T-helper 17 cell (primary cell): ENCODE data around the gene WNT6. TPM values are rescaled to one million over a fixed set of nuclear protein-coding genes. Genes with fewer than 3 reads are reported as not detected.
A peak's percentile ranks its signal among the peaks of the same experiment; 100 is the strongest.

Experiments
- ATAC-seq: fragments of 150-1000 bp; cut with Tn5 transposase; 2 replicates; pipeline ENCODE4 v1.10.0; 2021; ENCODE audit warnings: mild to moderate bottlenecking, moderate library complexity
- DNase-seq, 3 donors: peaks; one replicate each; pipeline versions ENCODE4 v3.0.0 to v3.0.0-alpha.2; 2020 to 2021
- H3K9me3 ChIP-seq: one replicate; pipeline ENCODE4 v1.7.0; 2013; ENCODE audit warnings: low read length, mild to moderate bottlenecking; ENCODE audit not compliant: control insufficient read depth, poor library complexity, severe bottlenecking
- H3K27ac Mint-ChIP-seq: one replicate; pipeline ENCODE4 v1.8.0; 2022; ENCODE audit warnings: mild to moderate bottlenecking, moderate library complexity, mixed read lengths
- H3K27me3 Mint-ChIP-seq: one replicate; pipeline ENCODE4 v1.8.0; 2022; ENCODE audit warnings: mixed read lengths
- H3K36me3 Mint-ChIP-seq: one replicate; pipeline ENCODE4 v1.8.0; 2022; ENCODE audit warnings: low read depth, mixed read lengths
- H3K4me1 Mint-ChIP-seq: one replicate; pipeline ENCODE4 v1.8.0; 2022; ENCODE audit warnings: mild to moderate bottlenecking, mixed read lengths
- H3K4me3 Mint-ChIP-seq: one replicate; pipeline ENCODE4 v1.8.0; 2022; ENCODE audit warnings: mild to moderate bottlenecking, moderate library complexity, mixed read lengths
- total RNA-seq, 4 donors: library from RNA in 2 of 4; stranded (reverse) in 2 of 4; gene quantifications; one replicate each; pipeline ENCODE4 v1.2.3 and lab custom pipeline; 2022 to 2026

WNT6 gene
- total RNA-seq, 2 donors from 2014 or later: not detected

- peak; percentile 66 to 81 (median 69) for DNase-seq
- Mint-ChIP-seq H3K36me3 (peaks cover 6% of the 10 kb centered on the region), H3K27me3 (peaks cover 26% of the 10 kb centered on the region), H3K4me1 (peaks cover 45% of the 10 kb centered on the region), H3K27ac (peak overlapping the region; percentile 100), H3K4me3 (peak overlapping the region; percentile 94)
- peak; percentile 12 for ATAC-seq
- no peaks in the 10 kb centered on the region for H3K9me3 ChIP-seq
Observed at GRCh38 chr2:218898109-218898878, 38.7 kb downstream of the WNT6 start.

DNA sequence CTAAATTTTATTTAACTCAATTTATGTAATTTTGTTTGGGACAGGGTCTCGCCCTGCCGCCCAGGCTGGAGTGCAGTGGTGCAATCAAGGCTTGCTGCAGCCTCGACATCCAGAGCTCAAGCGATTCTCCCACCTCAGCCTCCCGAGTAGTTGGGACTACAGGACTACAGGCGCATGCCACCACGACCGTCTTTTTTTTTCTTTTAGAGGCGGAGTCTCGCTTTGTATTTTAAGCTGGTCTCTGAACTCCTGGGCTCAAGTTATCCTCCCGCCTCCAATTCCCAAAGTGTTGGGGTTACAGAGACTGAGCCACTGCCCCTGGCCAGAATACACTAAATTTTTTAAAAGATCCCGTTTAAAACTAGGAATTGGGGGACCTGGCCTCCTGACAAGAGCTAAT is 39.5 kb downstream of the WNT6 start:
- Mint-ChIP-seq H3K27me3 (peaks cover 29% of the 10 kb centered on the region), H3K27ac (peak overlapping the region; percentile 100), H3K4me3 (no peak overlapping the region), H3K4me1 (peaks cover 40% of the 10 kb centered on the region), H3K36me3 (peaks cover 9% of the 10 kb centered on the region)
- no peaks in the 10 kb centered on the region for H3K9me3 ChIP-seq
- no peak for ATAC-seq
- no peak for DNase-seq

DNA sequence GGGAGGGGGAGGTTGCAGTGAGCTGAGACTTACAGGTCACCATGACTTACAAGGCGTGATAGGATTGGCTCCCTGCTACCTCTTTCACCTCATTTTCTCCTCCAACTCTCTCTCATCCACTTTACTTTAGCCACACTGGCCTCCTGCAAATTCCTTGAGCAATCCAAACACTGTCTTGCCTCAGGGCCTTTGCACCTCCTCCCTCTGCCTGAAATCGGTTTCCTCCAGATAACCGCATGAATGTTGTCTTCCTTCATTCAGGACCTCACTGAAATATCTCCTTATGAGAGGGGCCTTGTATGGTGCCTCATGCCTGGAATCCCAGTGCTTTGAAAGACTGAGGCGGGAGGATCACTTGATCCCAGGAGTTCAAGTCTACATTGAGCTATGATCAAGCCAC is 42.8 kb downstream of the WNT6 start:
- DNase-seq (no peak), ATAC-seq (no peak)
- H3K4me3 Mint-ChIP-seq: no peak overlapping the region
- peaks cover 10% of the 10 kb centered on the region for H3K36me3 Mint-ChIP-seq
- H3K27ac Mint-ChIP-seq: no peak overlapping the region
- peaks cover 19% of the 10 kb centered on the region for H3K4me1 Mint-ChIP-seq
- no peaks in the 10 kb centered on the region for H3K9me3 ChIP-seq
- H3K27me3 Mint-ChIP-seq: peaks cover 48% of the 10 kb centered on the region

DNA sequence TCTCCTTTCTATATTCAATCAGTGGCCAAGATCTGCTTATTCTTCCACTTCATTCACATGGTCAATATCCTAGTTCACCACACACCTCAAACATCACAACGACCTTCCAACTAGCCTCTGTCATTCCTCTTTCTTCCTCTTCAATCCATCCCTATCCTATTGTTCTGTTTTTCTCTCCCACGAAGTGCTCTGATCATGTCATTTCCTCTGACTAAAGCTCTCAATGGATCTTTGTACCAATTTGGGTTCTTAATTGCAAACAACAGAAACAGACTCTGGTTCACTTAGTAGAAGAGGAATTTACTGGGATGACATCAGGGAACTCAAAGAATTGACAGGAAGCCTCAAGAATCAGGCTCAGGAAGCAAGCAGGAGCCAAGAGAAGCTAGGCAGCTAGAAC is 44.6 kb downstream of the WNT6 start:
- H3K4me1 Mint-ChIP-seq: peaks cover 13% of the 10 kb centered on the region
- H3K27ac Mint-ChIP-seq: peak overlapping the region; percentile 57
- ATAC-seq: no peak
- no peak for DNase-seq
- H3K9me3 ChIP-seq: no peaks in the 10 kb centered on the region
- peaks cover 10% of the 10 kb centered on the region for H3K36me3 Mint-ChIP-seq
- H3K27me3 Mint-ChIP-seq: peaks cover 48% of the 10 kb centered on the region
- no peak overlapping the region for H3K4me3 Mint-ChIP-seq

DNA sequence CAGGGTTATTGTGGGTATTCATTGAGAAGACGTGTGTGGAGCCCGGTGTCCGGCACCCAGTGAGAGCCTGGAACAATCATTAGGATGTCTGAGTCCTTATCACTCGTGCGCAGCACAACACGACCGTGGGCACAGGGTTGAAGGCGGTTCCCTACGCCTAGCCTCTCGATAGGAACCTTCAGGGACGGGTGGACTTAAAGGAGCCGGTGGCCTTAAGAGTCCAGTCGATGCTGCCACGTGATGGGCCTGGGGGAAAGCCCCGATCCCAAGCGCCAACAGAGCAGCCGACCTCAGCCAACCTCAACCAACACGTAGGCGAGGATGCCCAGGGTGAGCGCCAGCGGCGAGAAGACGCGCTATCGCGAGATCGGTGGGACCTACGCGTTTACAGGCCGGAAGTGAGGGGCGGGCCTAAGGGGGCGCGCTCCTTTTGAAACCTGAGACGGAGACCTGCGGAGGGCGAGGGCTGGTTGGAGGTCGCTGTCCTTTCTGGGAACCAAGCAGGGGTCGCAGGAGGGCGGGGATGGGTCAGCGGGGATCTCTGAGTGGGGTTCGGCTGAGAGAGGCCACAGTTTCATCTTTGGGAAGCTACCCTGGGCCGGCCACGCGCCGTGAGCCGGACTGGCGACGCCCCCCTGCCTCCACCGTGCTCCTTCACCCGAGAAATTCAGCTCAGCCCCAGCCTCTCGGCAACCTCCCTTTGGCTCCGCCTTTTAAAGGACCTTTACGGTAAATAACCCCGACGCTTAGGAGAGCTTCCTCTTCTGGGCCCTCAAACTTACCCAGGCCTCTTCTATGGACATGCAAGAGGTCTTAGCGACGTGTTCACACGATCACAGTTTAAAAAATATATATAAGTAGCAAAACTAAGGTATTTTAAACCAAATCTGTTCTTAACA is 49.4 kb downstream of the WNT6 start:
- Mint-ChIP-seq H3K27ac (peak overlapping the region; percentile 59), H3K4me1 (peaks cover 7% of the 10 kb centered on the region), H3K36me3 (peaks cover 3% of the 10 kb centered on the region), H3K4me3 (peak overlapping the region; percentile 87), H3K27me3 (peaks cover 20% of the 10 kb centered on the region)
- DNase-seq: peak; percentile 76 to 86 (median 78)
- H3K9me3 ChIP-seq: no peaks in the 10 kb centered on the region
- ATAC-seq: peak; percentile 99

DNA sequence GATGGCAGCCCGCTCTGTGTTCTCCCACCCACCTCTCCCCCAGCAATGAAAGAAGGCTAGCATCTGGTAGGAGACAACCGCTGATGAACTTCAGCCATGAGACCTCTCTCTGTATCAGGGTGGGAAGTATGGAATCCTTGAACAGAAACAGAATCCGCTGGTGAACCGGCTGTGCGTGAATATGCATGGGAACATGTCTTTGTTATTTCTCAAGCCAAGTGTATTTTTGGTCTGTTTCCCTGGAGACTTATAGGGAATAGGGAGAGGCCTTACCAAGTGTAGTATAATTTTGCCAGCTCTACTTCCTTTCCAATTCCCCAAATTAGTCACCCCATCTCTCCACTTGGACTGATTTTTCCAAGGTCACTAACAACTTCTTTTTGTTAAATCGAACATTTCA is 51.1 kb downstream of the WNT6 start:
- no peaks in the 10 kb centered on the region for H3K36me3 Mint-ChIP-seq
- DNase-seq: no peak
- ATAC-seq: no peak
- H3K4me3 Mint-ChIP-seq: no peak overlapping the region
- H3K27ac Mint-ChIP-seq: no peak overlapping the region
- peaks cover 6% of the 10 kb centered on the region for H3K4me1 Mint-ChIP-seq
- peaks cover 10% of the 10 kb centered on the region for H3K27me3 Mint-ChIP-seq
- H3K9me3 ChIP-seq: no peaks in the 10 kb centered on the region

DNA sequence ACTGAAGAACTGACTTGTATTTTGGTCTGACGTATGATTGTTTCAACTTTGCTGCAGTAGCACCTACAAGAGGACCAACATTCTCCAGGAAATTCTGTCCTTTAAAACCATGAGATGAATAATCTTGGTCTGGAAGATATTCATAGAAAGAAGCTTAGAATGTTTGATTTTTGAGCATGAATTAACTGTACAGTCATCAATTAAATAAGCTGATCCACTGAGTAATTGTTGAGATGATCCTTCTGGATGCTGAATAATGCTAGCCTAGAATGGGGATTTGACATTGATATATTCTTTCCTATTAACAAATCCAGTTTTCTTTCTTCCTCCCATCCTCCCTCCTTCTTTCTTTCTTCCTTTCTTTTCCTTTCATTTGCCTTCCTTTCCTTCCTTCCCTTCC is 60.9 kb downstream of the WNT6 start:
- Mint-ChIP-seq H3K36me3 (no peaks in the 10 kb centered on the region), H3K27ac (no peak overlapping the region), H3K4me1 (peaks cover 2% of the 10 kb centered on the region), H3K27me3 (peaks cover 45% of the 10 kb centered on the region), H3K4me3 (no peak overlapping the region)
- no peak for ATAC-seq
- no peak for DNase-seq
- no peaks in the 10 kb centered on the region for H3K9me3 ChIP-seq

Other genes starting within 250 kb of the WNT6 start
- 10 to 100 TPM; 55.0 to 55.6 TPM for gene ZNF142, start 200.2 kb upstream of the WNT6 start, total RNA-seq
- 10 to 100 TPM; 24.1 to 31.8 TPM for gene BCS1L, start 200.1 kb upstream of the WNT6 start, total RNA-seq
- gene RNF25, start 187.8 kb upstream of the WNT6 start, total RNA-seq: 10 to 100 TPM; 13.4 to 18.3 TPM
- 10 to 100 TPM; 14.2 to 21.0 TPM for gene STK36, start 187.7 kb upstream of the WNT6 start, total RNA-seq
- gene TTLL4, start 149.0 kb upstream of the WNT6 start, total RNA-seq: 10 to 100 TPM; 21.1 to 21.2 TPM
- under 1 TPM; 0.39 to 0.52 TPM for gene CYP27A1, start 77.7 kb upstream of the WNT6 start, total RNA-seq
- not detected for gene PRKAG3, start 28.0 kb upstream of the WNT6 start, total RNA-seq
- gene WNT10A, start 21.0 kb downstream of the WNT6 start, total RNA-seq: 10 to 100 TPM in 1 of 2 donors, 1 to 10 TPM in 1; 5.5 to 14.4 TPM
- not detected for gene CDK5R2, start 99.9 kb downstream of the WNT6 start, total RNA-seq
- not detected for gene FEV, start 125.4 kb downstream of the WNT6 start, total RNA-seq
- not detected for gene CRYBA2, start 133.6 kb downstream of the WNT6 start, total RNA-seq
- gene CFAP65, start 181.7 kb downstream of the WNT6 start, total RNA-seq: not detected
- gene IHH, start 201.1 kb downstream of the WNT6 start, total RNA-seq: not detected